GM19023 (cell line): ENCODE results near the gene QSOX1.

Source experiments
- ATAC-seq: cut with Tn5 transposase; IDR thresholded peaks from one replicate; pipeline ENCODE4 v1.9.1; 2021; ENCODE audit warnings: mild to moderate bottlenecking, moderate library complexity; ENCODE audit not compliant: unreplicated experiment

QSOX1 gene

DNA sequence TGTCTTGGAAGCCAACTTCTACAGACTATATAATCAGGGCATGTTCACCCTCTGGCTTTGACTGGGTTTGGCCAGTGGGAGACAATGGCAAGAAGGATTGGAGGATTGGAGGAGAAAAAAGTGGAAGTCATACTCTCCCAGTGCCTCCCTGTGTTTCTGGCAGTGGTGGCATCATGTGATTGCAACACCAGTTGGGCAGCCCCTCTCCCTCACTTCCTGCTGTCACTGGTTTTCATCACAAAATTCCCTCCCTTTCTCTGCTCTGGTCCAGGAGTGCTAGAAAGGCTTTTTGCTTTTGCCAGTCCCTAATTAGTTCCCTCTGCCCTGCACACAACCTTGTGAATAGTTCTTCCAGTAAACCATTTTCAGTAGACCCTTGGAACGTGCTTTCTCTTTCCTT is 3.7 kb upstream of the QSOX1 start:
- ATAC-seq = no peak

GRCh38 chr1:180151508-180151907 is 3.2 kb upstream of the QSOX1 start:
- ATAC-seq = no peak

DNA sequence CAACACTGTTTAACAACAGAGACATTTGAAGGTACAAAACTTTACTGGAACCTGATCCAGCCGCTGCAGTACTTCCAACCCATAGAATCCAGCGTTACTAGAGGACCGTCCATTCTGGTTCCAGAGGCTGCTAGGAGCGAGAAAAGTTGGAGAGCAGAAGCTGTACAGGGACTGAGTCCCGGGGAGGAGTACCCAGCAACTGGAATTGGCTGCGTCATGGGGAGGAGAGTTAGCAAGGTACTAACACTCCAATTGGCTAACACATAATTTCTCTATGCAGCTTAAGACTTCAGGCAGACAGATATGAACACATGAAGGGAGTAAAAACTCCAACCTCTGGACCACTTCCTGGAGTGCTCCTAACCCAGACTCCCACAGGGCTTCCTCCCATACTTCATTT is 2.1 kb upstream of the QSOX1 start:
- no peak for ATAC-seq

DNA sequence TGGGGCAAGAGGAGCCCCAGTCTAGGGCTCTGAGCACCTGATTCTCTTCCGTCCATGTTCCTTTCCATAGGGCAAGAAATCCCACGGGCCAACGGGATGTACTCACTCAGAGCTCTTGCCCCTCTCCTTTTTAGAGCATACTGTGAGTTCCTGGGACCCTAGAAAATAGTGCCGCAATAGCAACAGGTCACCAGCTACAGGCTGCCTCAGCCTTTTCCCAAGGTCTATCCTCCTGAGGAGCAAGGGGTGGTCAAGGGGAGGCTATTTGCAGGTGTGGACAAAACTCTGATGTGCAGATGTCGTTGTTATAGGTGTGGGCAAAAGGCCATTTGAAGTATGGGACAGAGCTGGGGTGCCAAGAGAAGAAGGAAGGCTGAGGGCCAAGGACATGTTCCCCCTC is 1.6 kb upstream of the QSOX1 start:
- no peak for ATAC-seq

GRCh38 chr1:180154003-180154324 is 705 bp upstream of the QSOX1 start:
- no peak for ATAC-seq

DNA sequence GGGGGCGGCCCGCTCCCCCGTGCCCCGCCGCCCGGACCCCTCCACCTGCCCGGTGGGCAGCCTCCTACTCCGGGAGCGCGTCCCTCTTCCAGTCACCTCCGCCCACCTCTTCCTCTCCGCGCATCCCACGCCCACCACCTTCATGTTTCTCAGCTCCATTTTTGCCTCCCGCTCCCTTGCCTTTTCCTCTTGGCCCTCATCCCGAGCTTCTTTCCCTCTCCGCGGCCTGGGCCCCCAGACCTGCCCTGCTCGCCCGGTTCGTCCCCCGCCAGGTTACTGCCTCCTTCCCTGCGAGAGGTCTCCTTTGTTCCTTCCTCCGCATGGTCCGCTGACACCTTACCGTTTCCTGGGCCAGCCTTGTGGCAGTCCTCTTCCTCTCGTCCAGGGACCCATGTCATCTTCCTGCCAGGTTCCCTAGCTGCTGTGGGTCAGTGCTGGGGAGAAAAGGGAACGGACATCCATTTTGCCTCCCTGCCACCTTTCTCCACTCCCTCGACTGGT is 563 bp downstream of the QSOX1 start:
- peak; percentile 4 for ATAC-seq

DNA sequence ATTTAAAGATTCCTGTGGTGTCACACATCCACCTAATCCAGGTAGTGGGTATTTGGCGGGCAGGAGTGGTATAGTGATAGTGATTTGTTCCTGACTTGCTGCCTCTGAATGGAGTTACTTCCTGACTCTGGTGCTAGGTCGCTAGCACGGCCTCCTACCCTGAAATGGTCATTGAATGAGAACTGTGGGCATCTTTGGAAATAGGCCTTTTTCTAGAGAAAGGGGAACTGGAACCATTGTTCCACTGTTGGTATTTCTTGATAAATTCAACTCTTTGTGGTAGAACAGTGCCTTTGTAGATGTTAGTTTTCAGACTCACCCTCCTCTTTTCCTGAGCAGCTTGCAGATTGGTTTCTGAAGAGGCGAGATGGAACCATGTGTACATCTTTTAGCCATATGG is 1.5 kb downstream of the QSOX1 start:
- no peak for ATAC-seq

GRCh38 chr1:180156631-180157091 is 2.0 kb downstream of the QSOX1 start:
- ATAC-seq = no peak

- no peak for ATAC-seq
Measured at GRCh38 chr1:180157108-180157507, 2.4 kb downstream of the QSOX1 start.

DNA sequence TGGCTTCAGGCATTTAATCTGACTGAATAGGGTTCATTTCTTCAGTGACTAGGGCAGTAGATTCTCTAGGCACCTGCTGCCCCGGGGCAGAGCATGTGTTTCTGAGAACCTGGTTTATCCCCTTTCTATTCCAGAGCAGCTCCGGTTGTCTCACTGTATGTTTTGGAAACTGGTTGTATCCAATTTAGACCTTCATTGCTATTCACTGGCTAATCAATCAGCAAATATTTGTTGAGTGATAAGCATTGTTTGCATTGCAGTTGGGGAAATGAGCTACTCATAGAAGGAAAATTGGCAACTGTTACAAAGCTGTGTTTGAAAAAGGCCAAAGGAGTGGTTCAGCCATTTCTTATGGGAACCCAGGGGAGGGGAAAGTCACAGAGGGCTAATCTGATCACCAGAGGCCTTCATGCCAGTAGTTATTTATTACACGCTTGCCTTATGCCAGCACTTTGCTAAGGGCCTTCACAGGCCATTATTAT is 2.9 kb downstream of the QSOX1 start:
- no peak for ATAC-seq

GRCh38 chr1:180158149-180159147 is 3.8 kb downstream of the QSOX1 start:
- ATAC-seq = no peak

- ATAC-seq = no peak
Measured at GRCh38 chr1:180160357-180160756, 5.7 kb downstream of the QSOX1 start.

DNA sequence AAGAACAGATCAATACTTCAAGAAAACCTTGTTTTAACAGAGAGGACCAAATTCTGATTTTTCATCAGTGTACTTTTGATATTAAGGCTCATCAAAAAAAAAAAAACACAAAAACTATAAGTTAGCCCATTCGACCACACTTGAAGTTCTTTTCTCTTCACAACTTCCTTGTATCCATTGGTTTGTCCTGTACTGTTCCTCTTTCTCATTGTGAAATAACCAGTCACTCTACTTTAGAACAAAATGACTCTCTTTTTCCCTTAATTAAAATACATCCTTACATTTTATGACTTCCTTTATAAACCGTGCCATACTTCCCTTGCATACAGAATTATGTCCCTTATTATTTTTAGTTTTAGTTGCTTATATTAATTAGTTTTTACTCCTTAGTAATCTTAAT is 8.4 kb downstream of the QSOX1 start:
- ATAC-seq = no peak

- ATAC-seq = no peak
Measured at GRCh38 chr1:180165096-180165495, 10.4 kb downstream of the QSOX1 start.

GRCh38 chr1:180165509-180166435 is 11.1 kb downstream of the QSOX1 start:
- no peak for ATAC-seq

GRCh38 chr1:180166436-180166800 is 11.7 kb downstream of the QSOX1 start:
- ATAC-seq = no peak

DNA sequence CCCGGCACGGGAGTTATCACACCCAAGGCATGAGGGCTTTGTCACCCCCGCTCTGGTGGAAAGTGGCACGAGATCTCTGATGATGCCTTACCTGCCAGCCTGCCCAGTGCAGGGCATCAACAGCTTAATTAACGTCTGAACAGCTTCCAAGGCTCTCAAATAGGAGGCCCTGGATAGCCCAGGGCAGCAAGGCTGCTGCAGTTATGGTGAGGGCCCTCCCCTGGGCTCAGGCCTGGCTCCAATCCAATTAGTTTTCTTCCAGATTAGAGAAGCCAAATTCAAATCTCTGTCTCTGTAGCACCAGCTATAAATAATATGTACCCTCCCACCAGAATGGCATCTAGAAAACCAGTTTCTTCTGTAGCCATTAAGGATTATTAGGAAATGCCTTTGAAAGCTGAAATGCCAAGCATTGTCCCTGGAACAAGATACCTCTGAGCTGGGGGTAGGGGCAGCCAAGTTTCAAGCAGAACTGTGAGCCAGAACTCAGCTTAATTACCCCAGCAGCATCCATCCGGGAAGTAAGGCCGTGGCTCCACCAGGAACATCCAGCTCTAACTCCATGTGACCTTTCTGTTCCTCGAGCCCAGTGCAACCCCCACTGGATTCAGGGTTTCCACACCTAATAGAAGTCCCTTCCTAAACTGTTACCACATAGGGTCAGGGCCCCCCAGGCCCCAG is 12.5 kb downstream of the QSOX1 start:
- ATAC-seq = no peak

DNA sequence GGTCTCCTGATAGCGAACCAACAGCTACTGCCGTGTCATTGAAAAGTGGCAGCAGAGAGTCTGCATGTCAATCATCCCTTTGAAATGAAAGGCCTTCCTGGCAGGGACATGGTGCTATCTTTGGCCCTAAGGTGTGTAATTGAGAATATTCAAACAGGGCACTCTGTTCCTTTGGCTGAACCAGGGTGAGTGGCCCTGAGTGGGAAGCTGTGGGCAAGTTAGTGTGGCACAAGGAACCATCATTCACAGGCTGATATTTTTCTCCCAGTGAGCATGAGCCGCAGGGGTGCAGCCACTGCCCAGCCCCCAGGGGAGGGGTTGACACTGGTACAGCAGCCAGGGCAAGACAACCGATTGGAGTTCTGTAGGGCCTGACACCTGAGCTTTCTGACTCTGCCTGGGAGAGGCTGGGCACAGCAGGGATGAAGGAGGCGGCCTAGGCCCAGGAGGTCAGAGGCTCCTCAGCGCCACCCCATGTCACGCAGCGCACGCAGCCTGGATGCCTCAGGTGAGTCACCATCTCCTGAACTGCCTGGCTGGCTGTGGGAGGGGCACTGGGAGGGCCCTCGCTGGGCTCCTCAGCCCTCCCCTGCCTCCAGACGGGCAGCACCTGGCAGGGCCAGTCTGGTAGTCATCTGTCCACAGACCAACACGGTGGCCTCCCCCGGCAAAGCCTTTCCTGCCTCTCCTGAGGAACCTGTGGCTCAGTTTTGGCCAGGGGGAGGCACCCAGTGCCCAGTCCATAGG is 13.2 kb downstream of the QSOX1 start:
- no peak for ATAC-seq

DNA sequence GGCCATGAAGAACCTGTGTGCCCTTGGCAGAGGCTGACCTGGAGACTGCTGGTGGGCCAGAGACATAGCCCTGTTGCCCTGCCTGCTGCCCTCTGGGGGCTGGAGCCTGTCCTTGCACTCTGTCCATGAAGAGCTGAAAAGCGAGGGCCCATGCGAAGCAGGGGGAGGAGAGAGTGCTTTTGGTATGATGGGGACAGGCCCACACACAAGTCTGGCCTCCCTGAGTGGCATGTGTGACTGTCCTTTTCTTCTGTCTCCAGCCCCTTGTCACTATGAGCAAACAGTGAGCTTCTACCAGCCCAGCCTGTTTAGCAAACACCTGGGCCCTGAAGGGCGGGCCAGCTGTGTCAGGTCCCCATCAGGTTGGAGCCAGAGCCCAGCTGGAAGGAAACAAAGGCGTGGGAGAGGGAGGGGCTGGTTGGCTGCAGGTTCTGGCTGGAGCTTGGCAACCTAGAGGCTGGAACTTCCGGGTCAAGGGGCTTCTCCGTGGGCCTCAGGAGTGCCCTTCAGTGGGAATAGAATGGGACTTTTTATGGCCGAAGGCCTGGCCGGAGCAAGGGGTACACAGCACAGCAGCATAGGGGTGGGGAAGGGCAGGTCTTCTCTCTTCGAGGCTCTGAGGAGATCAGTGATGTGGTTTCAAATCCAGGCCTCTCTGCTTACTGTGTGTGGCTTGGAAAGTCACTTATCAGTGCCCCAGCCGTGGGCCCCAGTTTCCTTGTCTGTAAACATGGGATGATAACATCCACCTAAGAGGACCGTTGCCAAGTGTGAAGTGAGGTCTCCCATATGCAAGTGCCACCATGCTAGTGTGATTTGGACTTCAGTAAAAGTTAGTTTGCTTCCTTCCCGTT is 14.3 kb downstream of the QSOX1 start:
- ATAC-seq = peak; percentile 68
